22Rv1 (cell line): ENCODE data around the gene CMIP.

Source experiments
- CTCF ChIP-seq: fragments of 450-650 bp; IDR thresholded peaks from 2 replicates; pipeline ENCODE4 v1.5.1; 2017; ENCODE audit warnings: mild to moderate bottlenecking
- ZFX ChIP-seq: fragments of 450-650 bp; IDR thresholded peaks from 2 replicates; pipeline ENCODE4 v1.6.1; 2017; ENCODE audit warnings: antibody characterized with exemption, borderline replicate concordance

GRCh38 chr16:81553080-81553813, 108.6 kb downstream of the CMIP start:
- no peak for TF ChIP-seq CTCF
- TF ChIP-seq ZFX, result no peak
